ENCODE data around the gene CACNB4. TPM values are rescaled to one million over a fixed set of nuclear protein-coding genes. Genes with fewer than 3 reads are reported as not detected.

The CACNB4 gene
- total RNA-seq, 1 experiment from 2014 or later: 0.19 TPM

DNA sequence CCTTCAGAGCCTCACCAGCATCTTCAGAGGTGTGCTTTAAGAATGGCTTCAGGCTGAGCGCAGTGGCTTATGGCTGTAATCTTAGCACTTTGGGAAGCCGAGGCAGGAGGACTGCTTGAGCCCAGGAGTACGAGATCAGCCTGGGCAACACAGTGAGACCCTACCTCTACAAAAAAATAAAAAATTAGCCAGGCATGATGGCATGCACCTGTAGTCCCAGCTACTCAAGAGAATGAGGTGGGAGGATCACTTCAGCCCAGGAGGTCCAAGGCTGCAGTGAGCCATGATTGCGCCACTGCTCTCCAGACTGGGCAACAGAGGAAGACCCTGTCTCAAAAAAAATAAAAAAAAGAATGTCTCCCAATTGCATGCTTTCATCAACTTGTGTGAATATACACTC is 137.3 kb downstream of the CACNB4 start:
- POLR2A ChIA-PET (ENCODE audit: low non-redundant PET): no interaction called here
- Histone ChIP-seq H3K4me1 (ENCODE audit: insufficient read depth, low read length, poor library complexity, severe bottlenecking) (no peaks in the 10 kb centered on the region), H3K9me3 (ENCODE audit: low read depth, low read length, poor library complexity, severe bottlenecking) (no peaks in the 10 kb centered on the region), H3K27ac (ENCODE audit: low read depth, low read length, poor library complexity, severe bottlenecking) (no peak overlapping the region), H3K27me3 (replicated peaks; ENCODE audit: insufficient read depth, low read depth, low read length, poor library complexity) (peaks cover 4% of the 10 kb centered on the region), H3K36me3 (ENCODE audit: insufficient read depth, low read length, poor library complexity, severe bottlenecking) (no peaks in the 10 kb centered on the region), H3K4me3 (ENCODE audit: low read depth, low read length, poor library complexity, severe bottlenecking) (no peak overlapping the region)
- intact Hi-C loops (cut with micrococcal nuclease; ENCODE audit: unreplicated experiment): no loop called here
- no TSS peak for BruUV-seq (replicated peaks)
- no peak for DNase-seq (ENCODE audit: low spot score)
- TF ChIP-seq, protein P1, sequence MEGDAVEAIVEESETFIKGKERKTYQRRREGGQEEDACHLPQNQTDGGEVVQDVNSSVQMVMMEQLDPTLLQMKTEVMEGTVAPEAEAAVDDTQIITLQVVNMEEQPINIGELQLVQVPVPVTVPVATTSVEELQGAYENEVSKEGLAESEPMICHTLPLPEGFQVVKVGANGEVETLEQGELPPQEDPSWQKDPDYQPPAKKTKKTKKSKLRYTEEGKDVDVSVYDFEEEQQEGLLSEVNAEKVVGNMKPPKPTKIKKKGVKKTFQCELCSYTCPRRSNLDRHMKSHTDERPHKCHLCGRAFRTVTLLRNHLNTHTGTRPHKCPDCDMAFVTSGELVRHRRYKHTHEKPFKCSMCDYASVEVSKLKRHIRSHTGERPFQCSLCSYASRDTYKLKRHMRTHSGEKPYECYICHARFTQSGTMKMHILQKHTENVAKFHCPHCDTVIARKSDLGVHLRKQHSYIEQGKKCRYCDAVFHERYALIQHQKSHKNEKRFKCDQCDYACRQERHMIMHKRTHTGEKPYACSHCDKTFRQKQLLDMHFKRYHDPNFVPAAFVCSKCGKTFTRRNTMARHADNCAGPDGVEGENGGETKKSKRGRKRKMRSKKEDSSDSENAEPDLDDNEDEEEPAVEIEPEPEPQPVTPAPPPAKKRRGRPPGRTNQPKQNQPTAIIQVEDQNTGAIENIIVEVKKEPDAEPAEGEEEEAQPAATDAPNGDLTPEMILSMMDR (conservative IDR thresholded peaks at IDR 0.05; ENCODE audit: low read depth, low read length): no peak
- no peak for TF ChIP-seq EZH2 (IDR thresholded peaks at IDR 0.05; ENCODE audit: borderline replicate concordance, low read depth, low read length, poor library complexity, severe bottlenecking)
- CTCF ChIA-PET: no interaction called here

DNA sequence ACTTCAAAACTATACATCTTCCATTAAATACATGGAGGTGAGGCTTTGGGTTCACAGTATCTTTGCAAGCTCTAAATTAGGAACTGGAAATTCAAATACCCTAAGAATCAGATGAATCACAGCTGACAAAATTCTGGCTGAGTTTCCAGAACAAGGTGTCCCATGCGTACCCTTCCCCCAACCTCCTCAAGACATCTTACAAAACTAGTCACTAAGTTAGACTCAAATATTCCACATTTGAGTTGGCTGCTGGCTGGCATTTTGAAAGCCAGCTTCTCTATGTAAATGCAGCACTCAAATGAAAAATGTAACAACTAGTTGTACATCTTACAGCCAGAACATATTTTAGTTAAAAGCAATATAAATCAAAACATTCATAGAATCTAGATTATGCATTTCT is 139.6 kb downstream of the CACNB4 start:
- ChIA-PET POLR2A (ENCODE audit: low non-redundant PET) (no interaction called here), CTCF (no interaction called here)
- intact Hi-C loops (cut with micrococcal nuclease; ENCODE audit: unreplicated experiment): no loop called here
- H3K9me3 ChIP-seq (ENCODE audit: low read depth, low read length, poor library complexity, severe bottlenecking): no peaks in the 10 kb centered on the region
- TF ChIP-seq, protein P1 (conservative IDR thresholded peaks at IDR 0.05; ENCODE audit: low read depth, low read length): no peak
- TF ChIP-seq EZH2 (IDR thresholded peaks at IDR 0.05; ENCODE audit: borderline replicate concordance, low read depth, low read length, poor library complexity, severe bottlenecking): no peak
- no TSS peak for BruUV-seq (replicated peaks)
- H3K27me3 ChIP-seq (replicated peaks; ENCODE audit: insufficient read depth, low read depth, low read length, poor library complexity): peaks cover 4% of the 10 kb centered on the region
- no peak for DNase-seq (ENCODE audit: low spot score)
- no peak overlapping the region for H3K27ac ChIP-seq (ENCODE audit: low read depth, low read length, poor library complexity, severe bottlenecking)
- no peaks in the 10 kb centered on the region for H3K36me3 ChIP-seq (ENCODE audit: insufficient read depth, low read length, poor library complexity, severe bottlenecking)
- H3K4me1 ChIP-seq (ENCODE audit: insufficient read depth, low read length, poor library complexity, severe bottlenecking): no peaks in the 10 kb centered on the region
- H3K4me3 ChIP-seq (ENCODE audit: low read depth, low read length, poor library complexity, severe bottlenecking): no peak overlapping the region

DNA sequence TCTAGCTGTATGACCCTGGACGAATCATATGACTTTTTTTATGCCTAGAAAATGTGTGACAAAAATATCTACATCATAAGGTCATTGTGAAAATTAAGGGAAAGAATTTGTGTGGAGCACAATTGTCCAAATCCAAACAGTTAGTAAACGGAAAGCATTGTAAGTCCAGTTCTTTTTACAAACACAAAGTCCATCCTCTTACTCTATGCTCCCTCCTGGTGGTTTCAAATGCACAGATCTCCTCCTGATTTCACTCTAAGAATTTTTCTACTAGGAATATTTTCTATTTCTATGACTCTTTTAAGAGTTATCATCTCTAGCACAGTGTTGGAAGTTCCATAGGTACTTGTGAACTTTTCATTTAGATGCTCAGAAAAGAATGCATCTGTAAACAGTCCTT is 145.4 kb downstream of the CACNB4 start:
- ChIA-PET POLR2A (ENCODE audit: low non-redundant PET) (no interaction called here), CTCF (no interaction called here)
- Histone ChIP-seq H3K27ac (ENCODE audit: low read depth, low read length, poor library complexity, severe bottlenecking) (no peak overlapping the region), H3K9me3 (ENCODE audit: low read depth, low read length, poor library complexity, severe bottlenecking) (no peaks in the 10 kb centered on the region), H3K36me3 (ENCODE audit: insufficient read depth, low read length, poor library complexity, severe bottlenecking) (no peaks in the 10 kb centered on the region), H3K4me3 (ENCODE audit: low read depth, low read length, poor library complexity, severe bottlenecking) (no peak overlapping the region), H3K27me3 (replicated peaks; ENCODE audit: insufficient read depth, low read depth, low read length, poor library complexity) (peaks cover 14% of the 10 kb centered on the region), H3K4me1 (ENCODE audit: insufficient read depth, low read length, poor library complexity, severe bottlenecking) (no peaks in the 10 kb centered on the region)
- TF ChIP-seq, protein P1 (conservative IDR thresholded peaks at IDR 0.05; ENCODE audit: low read depth, low read length): no peak
- TF ChIP-seq EZH2 (IDR thresholded peaks at IDR 0.05; ENCODE audit: borderline replicate concordance, low read depth, low read length, poor library complexity, severe bottlenecking): no peak
- intact Hi-C loops (cut with micrococcal nuclease; ENCODE audit: unreplicated experiment): no loop called here
- BruUV-seq (replicated peaks): no TSS peak
- no peak for DNase-seq (ENCODE audit: low spot score)

Data from A673 (cell line).